GM12891 (cell line): ENCODE measurements around the gene SIPA1L3.

Experiments
- PAX5 ChIP-seq: IDR thresholded peaks from 2 replicates; pipeline ENCODE4 v1.6.1; 2011; ENCODE audit warnings: low read length, moderate library complexity, mild to moderate bottlenecking; ENCODE audit not compliant: insufficient read depth, severe bottlenecking
- POLR2A ChIP-seq: IDR thresholded peaks from 2 replicates; pipeline ENCODE4 v1.6.1; 2011; ENCODE audit warnings: low read depth, low read length, control low read depth
- POLR2AphosphoS5 ChIP-seq: IDR thresholded peaks from 2 replicates; pipeline ENCODE4 v1.6.1; 2011; ENCODE audit warnings: low read depth, low read length, control low read depth
- SPI1 ChIP-seq: IDR thresholded peaks from 2 replicates; pipeline ENCODE4 v1.6.1; 2011; ENCODE audit warnings: low read depth, low read length, control low read depth
- TAF1 ChIP-seq: IDR thresholded peaks from 2 replicates; pipeline ENCODE4 v1.6.1; 2011; ENCODE audit warnings: low read depth, low read length, control low read depth

DNA sequence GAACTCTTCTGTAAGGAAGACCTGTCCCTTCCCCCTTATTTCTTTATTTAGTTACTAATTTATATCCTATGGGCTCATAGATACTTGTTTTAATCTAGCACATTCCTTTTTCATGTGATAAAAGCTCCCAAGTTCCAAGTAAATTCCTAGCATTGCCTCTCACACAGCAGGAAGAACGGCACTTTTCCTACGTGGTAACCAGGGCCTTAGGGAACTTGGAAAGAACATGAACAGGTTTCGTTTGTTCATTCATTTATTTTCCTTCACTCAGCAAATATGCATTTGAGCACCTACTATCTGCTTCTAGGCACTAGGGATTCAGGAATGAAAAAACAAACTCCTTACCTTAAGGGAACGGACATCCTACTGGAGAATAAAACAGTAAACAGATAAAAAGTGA is 125.1 kb downstream of the SIPA1L3 start:
- no peak for TF ChIP-seq POLR2AphosphoS5
- no peak for TF ChIP-seq SPI1
- no peak for TF ChIP-seq TAF1
- no peak for TF ChIP-seq POLR2A
- no peak for TF ChIP-seq PAX5
